GM21529 (cell line): ENCODE results near the gene SCYGR4.
"Not testable (repeated sequence)": the region's sequence is repeated elsewhere in the genome, so short reads cannot be mapped to it uniquely, and the experiment has no call there.

Experiments used
- ATAC-seq: cut with Tn5 transposase; IDR thresholded peaks from one replicate; pipeline ENCODE4 v1.9.1; 2021; ENCODE audit not compliant: unreplicated experiment

Gene SCYGR4

DNA sequence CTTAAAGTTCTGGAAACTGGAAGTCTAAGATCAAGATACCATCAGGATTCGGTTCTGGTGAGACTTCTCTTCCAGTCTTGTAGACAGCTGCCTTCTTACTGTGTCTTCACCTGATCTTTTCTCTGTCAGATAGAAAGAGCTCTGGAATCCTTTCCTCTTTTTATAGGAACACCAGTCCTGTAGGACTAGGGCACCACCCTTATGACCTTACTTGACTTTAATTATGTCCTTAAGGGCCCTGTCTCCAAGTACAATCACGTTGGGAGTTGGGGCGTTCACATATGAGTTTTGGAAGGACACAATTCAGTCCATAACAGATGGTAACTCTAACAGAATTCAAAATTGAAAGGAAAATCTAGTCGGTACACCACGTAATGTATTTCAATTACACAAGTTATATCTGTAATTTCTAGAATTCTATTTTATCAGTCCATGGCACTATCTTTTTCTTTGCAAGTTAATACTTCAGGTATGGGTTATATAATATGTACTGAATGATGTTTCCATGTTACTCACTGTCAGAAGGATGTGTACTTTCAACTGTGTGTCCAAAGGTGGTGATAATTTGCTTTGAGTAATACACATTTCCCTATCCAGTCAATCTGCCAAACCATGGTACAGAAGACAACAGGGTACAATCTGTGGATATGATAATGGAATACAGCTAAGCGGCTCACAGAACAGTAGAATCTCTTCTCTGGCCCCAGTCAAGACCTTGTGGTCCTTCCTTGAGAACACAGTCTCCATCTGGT is 48.1 kb downstream of the SCYGR4 start:
- ATAC-seq, result no peak

DNA sequence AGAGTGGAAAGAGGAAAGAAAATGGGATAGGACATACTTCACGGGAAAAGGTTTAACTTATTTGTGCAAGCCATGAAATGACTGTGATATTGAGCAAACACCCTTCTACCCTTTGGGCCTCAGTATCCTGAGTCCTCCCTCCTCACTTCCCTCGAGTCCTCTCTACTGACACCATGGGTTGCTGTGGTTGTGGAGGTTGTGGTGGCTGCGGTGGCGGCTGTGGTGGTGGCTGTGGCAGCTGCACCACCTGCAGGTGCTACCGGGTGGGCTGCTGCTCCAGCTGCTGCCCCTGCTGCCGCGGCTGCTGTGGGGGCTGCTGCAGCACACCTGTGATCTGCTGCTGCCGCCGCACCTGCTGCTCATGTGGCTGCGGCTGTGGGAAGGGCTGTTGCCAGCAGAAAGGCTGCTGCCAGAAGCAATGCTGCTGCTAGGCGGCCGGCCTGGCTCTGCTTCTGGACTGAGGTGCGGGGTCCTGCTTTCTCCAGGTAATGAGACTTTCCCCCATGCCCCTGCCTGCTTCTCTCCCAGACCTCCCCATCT is 49.4 kb downstream of the SCYGR4 start, which contains the start of gene SCYGR5:
Gene SCYGR5, plus strand, starts transcription at position 174 of the 540 bp plus-strand sequence. Its CDS starts 0 bp downstream, at position 174.
- not testable (repeated sequence) for ATAC-seq
